OCI-LY1 (cell line): ENCODE measurements around the gene CTIF.

Source experiments
- H2AFZ ChIP-seq: fragments of 200-600 bp; sonication (generic), shearing (Covaris generic); 2 replicates; pipeline ENCODE4 v1.6.0; 2014; ENCODE audit warnings: antibody characterized with exemption, mild to moderate bottlenecking, low read length
- H3F3A ChIP-seq: fragments of 200-600 bp; sonication (generic), shearing (Covaris generic); 2 replicates; pipeline ENCODE4 v1.6.0; 2014; ENCODE audit warnings: mild to moderate bottlenecking, antibody characterized with exemption, low read length, moderate library complexity; ENCODE audit not compliant: insufficient read depth
- H3K27ac ChIP-seq: fragments of 200-600 bp; sonication (generic); 2 replicates; pipeline ENCODE4 v1.5.1; 2014; ENCODE audit warnings: low read length, mixed run types, mild to moderate bottlenecking, low read depth; ENCODE audit not compliant: poor library complexity, severe bottlenecking
- H3K27me3 ChIP-seq: fragments of 200-600 bp; sonication (generic); 2 replicates; pipeline ENCODE4 v1.6.0; 2014; ENCODE audit warnings: antibody characterized with exemption, mild to moderate bottlenecking, low read length, moderate library complexity; ENCODE audit not compliant: insufficient read depth
- H3K36me3 ChIP-seq: fragments of 200-600 bp; sonication (generic); 2 replicates; pipeline ENCODE4 v1.6.1; 2014; ENCODE audit warnings: mild to moderate bottlenecking, antibody characterized with exemption, low read length, moderate library complexity, mixed read lengths; ENCODE audit not compliant: insufficient read depth
- H3K4me1 ChIP-seq: fragments of 200-600 bp; sonication (generic); 2 replicates; pipeline ENCODE4 v1.5.1; 2014; ENCODE audit warnings: mild to moderate bottlenecking, low read length, moderate library complexity; ENCODE audit not compliant: insufficient read depth, severe bottlenecking
- H3K4me2 ChIP-seq: fragments of 200-600 bp; sonication (generic), shearing (Covaris generic); 2 replicates; pipeline ENCODE4 v1.6.1; 2014; ENCODE audit warnings: low read length
- H3K4me3 ChIP-seq: fragments of 200-600 bp; sonication (generic); 2 replicates; pipeline ENCODE4 v1.5.1; 2014; ENCODE audit warnings: low read length, low read depth, mild to moderate bottlenecking, mixed read lengths; ENCODE audit not compliant: poor library complexity, severe bottlenecking
- H3K79me2 ChIP-seq: fragments of 200-600 bp; shearing (Covaris generic); 2 replicates; pipeline ENCODE4 v1.6.1; 2016; ENCODE audit warnings: mixed run types, low read length, mixed read lengths; ENCODE audit not compliant: insufficient read depth
- H3K9ac ChIP-seq: fragments of 200-600 bp; sonication (generic), shearing (Covaris generic); 2 replicates; pipeline ENCODE4 v1.6.1; 2014; ENCODE audit warnings: mild to moderate bottlenecking, low read length, mixed read lengths
- H3K9me2 ChIP-seq: fragments of 200-600 bp; sonication (generic), shearing (Covaris generic); 2 replicates; pipeline ENCODE4 v1.6.1; 2014; ENCODE audit warnings: low read depth, mild to moderate bottlenecking, low read length, mixed read lengths
- H3K9me3 ChIP-seq: fragments of 200-600 bp; shearing (Covaris generic); 2 replicates; pipeline ENCODE4 v1.6.1; 2014; ENCODE audit warnings: low read length, mixed read lengths
- H4K20me1 ChIP-seq: fragments of 200-600 bp; sonication (generic), shearing (Covaris generic); 2 replicates; pipeline ENCODE4 v1.6.0; 2016; ENCODE audit warnings: mild to moderate bottlenecking, low read length; ENCODE audit not compliant: insufficient read depth
- EZH2 ChIP-seq: fragments of 200-600 bp; sonication (generic), shearing (Covaris generic); IDR thresholded peaks from 2 replicates; pipeline ENCODE4 v1.8.0; 2017; ENCODE audit warnings: borderline replicate concordance, mixed run types, mild to moderate bottlenecking, antibody characterized with exemption, low read length, moderate library complexity, mixed read lengths
- TF ChIP-seq, protein P1 (sequence below): fragments of 200-600 bp; sonication (generic), shearing (Covaris generic); IDR thresholded peaks from 2 replicates; pipeline ENCODE4 v1.5.1; 2017; ENCODE audit warnings: mild to moderate bottlenecking, antibody characterized with exemption, low read length, moderate library complexity, mixed read lengths

Gene CTIF

DNA sequence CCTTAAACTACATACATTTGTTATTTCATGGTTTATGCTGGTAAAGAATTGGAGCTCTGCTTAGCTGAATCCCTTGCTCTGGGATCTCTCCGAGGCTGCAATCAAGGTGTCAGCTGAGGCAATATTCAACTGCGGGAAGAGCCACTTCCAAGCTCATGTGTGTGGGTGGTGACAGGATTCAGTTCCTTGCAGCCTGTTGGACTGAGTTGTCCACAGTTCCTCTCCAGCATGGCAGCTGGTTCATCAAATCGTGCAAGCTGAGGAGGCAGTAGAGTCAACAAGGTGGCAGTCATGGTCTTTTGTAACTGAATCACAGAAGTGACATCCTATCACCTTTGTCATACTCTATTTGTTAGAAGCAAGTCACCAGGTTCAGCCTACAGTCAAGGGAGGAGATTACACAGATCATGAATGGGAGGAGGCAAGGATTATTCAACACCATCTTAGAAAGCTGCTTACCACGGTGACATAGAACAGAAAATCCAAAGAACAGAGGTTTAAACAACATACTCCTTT, 56.9 kb downstream of the CTIF start:
- Histone ChIP-seq H3K79me2 (no peaks in the 10 kb centered on the region), H4K20me1 (no peaks in the 10 kb centered on the region)
- TF ChIP-seq EZH2: no peak
- TF ChIP-seq, protein P1, sequence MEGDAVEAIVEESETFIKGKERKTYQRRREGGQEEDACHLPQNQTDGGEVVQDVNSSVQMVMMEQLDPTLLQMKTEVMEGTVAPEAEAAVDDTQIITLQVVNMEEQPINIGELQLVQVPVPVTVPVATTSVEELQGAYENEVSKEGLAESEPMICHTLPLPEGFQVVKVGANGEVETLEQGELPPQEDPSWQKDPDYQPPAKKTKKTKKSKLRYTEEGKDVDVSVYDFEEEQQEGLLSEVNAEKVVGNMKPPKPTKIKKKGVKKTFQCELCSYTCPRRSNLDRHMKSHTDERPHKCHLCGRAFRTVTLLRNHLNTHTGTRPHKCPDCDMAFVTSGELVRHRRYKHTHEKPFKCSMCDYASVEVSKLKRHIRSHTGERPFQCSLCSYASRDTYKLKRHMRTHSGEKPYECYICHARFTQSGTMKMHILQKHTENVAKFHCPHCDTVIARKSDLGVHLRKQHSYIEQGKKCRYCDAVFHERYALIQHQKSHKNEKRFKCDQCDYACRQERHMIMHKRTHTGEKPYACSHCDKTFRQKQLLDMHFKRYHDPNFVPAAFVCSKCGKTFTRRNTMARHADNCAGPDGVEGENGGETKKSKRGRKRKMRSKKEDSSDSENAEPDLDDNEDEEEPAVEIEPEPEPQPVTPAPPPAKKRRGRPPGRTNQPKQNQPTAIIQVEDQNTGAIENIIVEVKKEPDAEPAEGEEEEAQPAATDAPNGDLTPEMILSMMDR: no peak

GRCh38 chr18:48597110-48597509, 58.3 kb downstream of the CTIF start:
- no peaks in the 10 kb centered on the region for H3F3A ChIP-seq
- H3K4me1 ChIP-seq: no peaks in the 10 kb centered on the region
- no peaks in the 10 kb centered on the region for H3K36me3 ChIP-seq
- TF ChIP-seq, protein P1: no peak
- TF ChIP-seq EZH2: no peak
- H4K20me1 ChIP-seq: no peaks in the 10 kb centered on the region
- H2AFZ ChIP-seq: no peak overlapping the region
- H3K4me3 ChIP-seq: no peak overlapping the region
- no peaks in the 10 kb centered on the region for H3K79me2 ChIP-seq
- no peaks in the 10 kb centered on the region; the same call in 1 of the 2 replicates for H3K27me3 ChIP-seq
- H3K9me3 ChIP-seq: no peaks in the 10 kb centered on the region
- H3K9ac ChIP-seq: no peak overlapping the region
- no peak overlapping the region for H3K27ac ChIP-seq
- no peak overlapping the region for H3K4me2 ChIP-seq
- H3K9me2 ChIP-seq: no peaks in the 10 kb centered on the region

More for the DNA sequence above, 56.9 kb downstream of the CTIF start:
- H3K27me3 ChIP-seq: no peaks in the 10 kb centered on the region; the same call in 1 of the 2 replicates
- H3K4me1 ChIP-seq: no peaks in the 10 kb centered on the region
- H3K27ac ChIP-seq: no peak overlapping the region
- no peaks in the 10 kb centered on the region for H3F3A ChIP-seq
- H3K36me3 ChIP-seq: no peaks in the 10 kb centered on the region
- H2AFZ ChIP-seq: no peak overlapping the region
- H3K9me3 ChIP-seq: no peaks in the 10 kb centered on the region
- no peaks in the 10 kb centered on the region for H3K9me2 ChIP-seq
- H3K4me3 ChIP-seq: no peak overlapping the region
- no peak overlapping the region for H3K4me2 ChIP-seq
- no peak overlapping the region for H3K9ac ChIP-seq

GRCh38 chr18:48597671-48598070, 58.8 kb downstream of the CTIF start:
- no peaks in the 10 kb centered on the region for H3K4me1 ChIP-seq
- TF ChIP-seq, protein P1: no peak
- no peak for TF ChIP-seq EZH2
- H3K27me3 ChIP-seq: no peaks in the 10 kb centered on the region; the same call in 1 of the 2 replicates
- H2AFZ ChIP-seq: no peak overlapping the region
- no peaks in the 10 kb centered on the region for H3F3A ChIP-seq
- no peaks in the 10 kb centered on the region for H4K20me1 ChIP-seq
- H3K9me2 ChIP-seq: no peaks in the 10 kb centered on the region
- no peak overlapping the region for H3K4me3 ChIP-seq
- H3K27ac ChIP-seq: no peak overlapping the region
- H3K9ac ChIP-seq: no peak overlapping the region
- H3K36me3 ChIP-seq: no peaks in the 10 kb centered on the region
- H3K79me2 ChIP-seq: no peaks in the 10 kb centered on the region
- H3K9me3 ChIP-seq: no peaks in the 10 kb centered on the region
- H3K4me2 ChIP-seq: no peak overlapping the region
